Mesenchymal stem cell (in vitro differentiated cells and primary cell): ENCODE measurements around the gene SESN1.

Experiments
- DNase-seq: peaks from one replicate; pipeline ENCODE4 v3.0.0-alpha.2; 2013
- H2AFZ ChIP-seq: one replicate; pipeline ENCODE4 v1.6.1; 2013; ENCODE audit warnings: low read depth, mild to moderate bottlenecking, control low read depth, inconsistent platforms, low read length, moderate library complexity
- H2AK5ac ChIP-seq: 2 replicates; pipeline ENCODE4 v1.6.1; 2013; ENCODE audit warnings: low read length, moderate library complexity, mild to moderate bottlenecking, inconsistent platforms; ENCODE audit not compliant: severe bottlenecking
- H2BK120ac ChIP-seq: one replicate; pipeline ENCODE4 v1.6.1; 2013; ENCODE audit warnings: low read depth, mild to moderate bottlenecking, inconsistent platforms, low read length, moderate library complexity
- H2BK12ac ChIP-seq, 2 experiments: one replicate each; pipeline ENCODE4 v1.6.1; 2013; ENCODE audit warnings: inconsistent platforms in 2 of 2, low read length in 2 of 2, mild to moderate bottlenecking in 2 of 2, moderate library complexity in 2 of 2, control low read depth in 1 of 2
- H2BK15ac ChIP-seq: one replicate; pipeline ENCODE4 v1.6.1; 2013; ENCODE audit warnings: mild to moderate bottlenecking, low read depth, inconsistent platforms; ENCODE audit not compliant: poor library complexity, severe bottlenecking
- H2BK5ac ChIP-seq: 2 replicates; pipeline ENCODE4 v1.6.1; 2013; ENCODE audit warnings: low read depth, mild to moderate bottlenecking, low read length, control low read depth, inconsistent platforms; ENCODE audit not compliant: poor library complexity, severe bottlenecking
- H3K14ac ChIP-seq, 2 experiments: one replicate each; pipeline ENCODE4 v1.6.1; 2013; ENCODE audit warnings: inconsistent platforms in 2 of 2, low read length in 2 of 2, control low read depth in 1 of 2, mild to moderate bottlenecking in 1 of 2, moderate library complexity in 1 of 2
- H3K18ac ChIP-seq, 2 experiments: one replicate each; pipeline ENCODE4 v1.6.1; 2013; ENCODE audit warnings: inconsistent platforms in 2 of 2, low read length in 2 of 2, control low read depth in 1 of 2, low read depth in 1 of 2, mild to moderate bottlenecking in 1 of 2
- H3K23ac ChIP-seq, 2 experiments: one replicate each; pipeline ENCODE4 v1.6.1; 2013; ENCODE audit warnings: inconsistent platforms in 2 of 2, low read length in 2 of 2, mild to moderate bottlenecking in 2 of 2, moderate library complexity in 2 of 2, control low read depth in 1 of 2
- H3K27ac ChIP-seq: 2 replicates; pipeline ENCODE4 v1.5.1; 2013; ENCODE audit warnings: mild to moderate bottlenecking, moderate library complexity, low read length, control low read depth, inconsistent platforms; ENCODE audit not compliant: poor library complexity, severe bottlenecking
- H3K27me3 ChIP-seq, 2 experiments: 2 replicates each; pipeline versions ENCODE4 v1.6.1 to v1.7.0; 2013; ENCODE audit warnings: low read length in 2 of 2, mild to moderate bottlenecking in 2 of 2, moderate library complexity in 2 of 2, control low read depth in 1 of 2, inconsistent platforms in 1 of 2; ENCODE audit not compliant: control insufficient read depth in 1 of 2, insufficient read depth in 1 of 2
- H3K36me3 ChIP-seq, 2 experiments: 2 replicates each; pipeline versions ENCODE4 v1.6.1 to v1.7.0; 2013; ENCODE audit warnings: low read length in 2 of 2, control low read depth in 1 of 2, inconsistent platforms in 1 of 2, low read depth in 1 of 2, mild to moderate bottlenecking in 1 of 2; ENCODE audit not compliant: insufficient read depth in 2 of 2, control insufficient read depth in 1 of 2
- H3K4ac ChIP-seq, 2 experiments: one replicate each; pipeline ENCODE4 v1.6.1; 2013; ENCODE audit warnings: inconsistent platforms in 2 of 2, low read length in 2 of 2, mild to moderate bottlenecking in 2 of 2, moderate library complexity in 2 of 2, control low read depth in 1 of 2, low read depth in 1 of 2
- H3K4me1 ChIP-seq: 2 replicates; pipeline ENCODE4 v1.6.1; 2013; ENCODE audit warnings: low read depth, low read length, control low read depth; ENCODE audit not compliant: control insufficient read depth, insufficient read depth
- H3K4me2 ChIP-seq: 2 replicates; pipeline ENCODE4 v1.6.1; 2013; ENCODE audit warnings: low read length, mild to moderate bottlenecking, inconsistent platforms; ENCODE audit not compliant: poor library complexity, severe bottlenecking
- H3K4me3 ChIP-seq, 2 experiments: 2 replicates each; pipeline versions ENCODE4 v1.5.1 to v1.7.0; 2013; ENCODE audit warnings: low read length in 2 of 2, mild to moderate bottlenecking in 2 of 2, control low read depth in 1 of 2, low read depth in 1 of 2; ENCODE audit not compliant: insufficient read depth in 1 of 2
- H3K79me1 ChIP-seq: replicated peaks from 2 replicates; pipeline ENCODE4 v1.6.1; 2013; ENCODE audit warnings: mild to moderate bottlenecking, control low read depth, low read length, inconsistent platforms; ENCODE audit not compliant: poor library complexity, severe bottlenecking
- H3K9ac ChIP-seq: 2 replicates; pipeline ENCODE4 v1.7.0; 2013; ENCODE audit warnings: mild to moderate bottlenecking, low read length, moderate library complexity
- H3K9me3 ChIP-seq: 2 replicates; pipeline ENCODE4 v1.7.0; 2013; ENCODE audit warnings: mild to moderate bottlenecking, low read length; ENCODE audit not compliant: control insufficient read depth
- H4K8ac ChIP-seq: one replicate; pipeline ENCODE4 v1.6.1; 2013; ENCODE audit warnings: inconsistent platforms, mild to moderate bottlenecking, low read length, moderate library complexity
- H4K91ac ChIP-seq: one replicate; pipeline ENCODE4 v1.6.1; 2013; ENCODE audit warnings: mild to moderate bottlenecking, low read length, inconsistent platforms
- WGBS: methylation state at CpG from one replicate; pipeline ENCODE4 v1.1.7; 2013; ENCODE audit warnings: mixed read lengths; 5-methylcytosine and 5-hydroxymethylcytosine counted together

SESN1 gene

DNA sequence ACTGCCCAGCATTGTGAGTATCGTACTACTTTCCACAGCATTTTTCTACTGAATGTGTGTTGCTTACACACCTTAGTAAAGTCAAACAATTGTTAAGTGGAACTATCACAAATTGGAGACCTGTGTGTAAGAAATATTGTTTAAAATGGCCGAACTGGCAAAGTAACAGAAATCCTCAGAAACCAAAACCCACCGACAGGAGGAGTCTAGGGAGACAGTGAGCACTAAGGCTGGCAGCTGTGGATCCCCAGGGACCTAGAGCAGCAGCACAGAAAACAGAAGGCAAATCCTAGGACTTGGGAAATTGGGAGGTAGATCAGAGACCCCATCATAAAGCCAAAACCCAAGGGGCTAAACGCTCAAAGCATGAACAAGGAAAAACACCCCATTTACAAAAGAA is 69.9 kb downstream of the SESN1 start:
- no peak overlapping the region for H2BK120ac ChIP-seq
- H3K36me3 ChIP-seq = no peaks in the 10 kb centered on the region
- H4K91ac ChIP-seq = no peak overlapping the region
- no peak overlapping the region for H2BK5ac ChIP-seq
- no peak overlapping the region for H4K8ac ChIP-seq
- peaks cover 5% of the 10 kb centered on the region for H3K79me1 ChIP-seq
- no peak overlapping the region for H3K4ac ChIP-seq
- no peak overlapping the region for H2BK12ac ChIP-seq
- H2AFZ ChIP-seq = no peak overlapping the region
- no peak overlapping the region for H3K27ac ChIP-seq
- no peaks in the 10 kb centered on the region for H3K27me3 ChIP-seq
- no peak overlapping the region for H2BK15ac ChIP-seq
- H3K18ac ChIP-seq = no peak overlapping the region
- no peak overlapping the region for H3K23ac ChIP-seq
- no peaks in the 10 kb centered on the region for H3K4me1 ChIP-seq
- peak; percentile 32 for DNase-seq
- no peaks in the 10 kb centered on the region for H3K9me3 ChIP-seq
- no peak overlapping the region for H2AK5ac ChIP-seq
- H3K4me2 ChIP-seq = no peak overlapping the region
- H3K4me3 ChIP-seq = no peak overlapping the region
- WGBS = 70% methylated on average over 2 of the region's 4 CpGs
- no peak overlapping the region for H3K9ac ChIP-seq
- H3K14ac ChIP-seq = no peak overlapping the region

DNA sequence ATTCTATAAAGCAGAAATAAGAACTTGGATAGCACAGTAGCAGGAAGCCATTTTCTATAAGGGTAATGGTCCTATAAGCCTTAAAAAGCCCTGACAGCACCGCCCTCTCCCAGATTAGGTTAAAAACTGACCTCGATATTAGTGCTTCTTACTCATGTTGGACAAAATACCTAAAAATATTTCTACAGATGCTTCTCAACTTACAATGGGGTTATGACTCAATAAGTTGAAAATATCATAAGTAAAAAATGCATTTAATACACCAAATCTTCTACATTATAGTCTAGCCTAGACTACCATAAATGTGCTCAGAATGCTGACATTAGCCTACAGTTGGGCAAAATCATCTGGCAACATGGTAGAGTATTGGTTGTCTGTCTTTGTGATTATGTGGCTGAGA is 70.3 kb downstream of the SESN1 start:
- Histone ChIP-seq H3K14ac (no peak overlapping the region), H3K9me3 (no peaks in the 10 kb centered on the region), H3K27me3 (no peaks in the 10 kb centered on the region), H3K27ac (no peak overlapping the region), H3K23ac (no peak overlapping the region), H3K9ac (no peak overlapping the region), H3K79me1 (peaks cover 5% of the 10 kb centered on the region), H2AK5ac (no peak overlapping the region), H2AFZ (no peak overlapping the region), H2BK12ac (no peak overlapping the region), H4K8ac (no peak overlapping the region), H3K4me1 (no peaks in the 10 kb centered on the region), H3K36me3 (no peaks in the 10 kb centered on the region), H4K91ac (no peak overlapping the region), H2BK5ac (no peak overlapping the region), H3K4ac (no peak overlapping the region), H3K4me3 (no peak overlapping the region), H2BK15ac (no peak overlapping the region), H3K4me2 (no peak overlapping the region), H2BK120ac (no peak overlapping the region), H3K18ac (no peak overlapping the region)
- DNase-seq = no peak
- WGBS = 80% methylated on average over 1 of the region's 2 CpGs

DNA sequence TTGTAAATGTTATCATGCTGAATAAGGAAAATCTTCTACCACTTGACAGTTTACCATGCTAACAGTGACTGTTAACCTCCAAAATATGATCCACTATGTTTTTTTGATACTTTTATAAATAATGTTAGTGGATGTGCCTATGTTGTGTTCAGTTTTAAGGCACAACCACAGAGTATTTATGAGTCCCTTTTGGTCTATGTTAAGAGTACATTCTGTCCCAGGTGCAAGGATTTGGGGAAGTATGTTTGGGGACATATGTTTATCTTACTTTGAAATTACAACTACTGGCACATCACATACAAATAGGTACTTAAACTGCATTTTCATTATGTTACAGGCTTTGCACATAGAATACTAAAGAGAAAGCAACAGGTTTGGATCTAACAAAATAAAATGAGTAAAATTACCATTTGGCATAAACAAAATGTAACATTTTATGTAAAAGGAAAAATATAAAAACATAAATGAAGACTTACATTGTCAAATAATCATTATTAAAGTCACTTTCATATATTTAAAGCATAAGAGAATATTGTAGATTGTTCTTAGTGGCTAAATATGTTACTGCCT is 71.2 kb downstream of the SESN1 start:
- DNase-seq = no peak
- Histone ChIP-seq H4K8ac (no peak overlapping the region), H4K91ac (no peak overlapping the region), H3K4me3 (no peak overlapping the region), H3K36me3 (no peaks in the 10 kb centered on the region), H3K4me2 (no peak overlapping the region), H3K23ac (no peak overlapping the region), H3K79me1 (peaks cover 5% of the 10 kb centered on the region), H3K4ac (no peak overlapping the region), H3K4me1 (no peaks in the 10 kb centered on the region), H2BK5ac (no peak overlapping the region), H2AK5ac (no peak overlapping the region), H3K14ac (no peak overlapping the region), H3K9ac (no peak overlapping the region), H2BK15ac (no peak overlapping the region), H2BK12ac (no peak overlapping the region), H3K27me3 (no peaks in the 10 kb centered on the region), H3K18ac (no peak overlapping the region), H3K27ac (no peak overlapping the region), H2AFZ (no peak overlapping the region), H3K9me3 (no peaks in the 10 kb centered on the region), H2BK120ac (no peak overlapping the region)

DNA sequence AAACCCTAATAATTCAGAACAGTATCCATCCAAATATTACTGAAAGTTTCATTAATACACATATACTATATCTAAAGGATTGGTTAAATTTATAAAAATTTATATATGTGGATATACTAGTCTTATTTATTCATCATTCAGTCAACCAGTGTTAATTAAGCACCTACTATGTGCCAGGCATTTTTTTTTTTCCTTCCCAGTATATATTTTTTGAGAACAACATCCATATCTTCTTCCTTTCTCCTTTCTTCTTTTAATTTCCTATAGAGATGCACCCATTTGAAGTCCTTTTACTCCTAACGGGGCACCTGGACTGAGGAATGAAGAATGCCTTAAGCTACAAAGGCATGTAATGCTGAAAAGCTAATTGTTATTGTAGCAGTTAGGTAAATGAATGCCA is 72.8 kb downstream of the SESN1 start:
- Histone ChIP-seq H4K91ac (no peak overlapping the region), H3K14ac (no peak overlapping the region), H3K18ac (no peak overlapping the region), H2BK12ac (no peak overlapping the region), H3K27me3 (no peaks in the 10 kb centered on the region), H2BK5ac (no peak overlapping the region), H4K8ac (no peak overlapping the region), H3K4me3 (no peak overlapping the region), H3K9me3 (no peaks in the 10 kb centered on the region), H3K4me1 (no peaks in the 10 kb centered on the region), H2AK5ac (no peak overlapping the region), H2AFZ (no peak overlapping the region), H3K27ac (no peak overlapping the region), H3K9ac (no peak overlapping the region), H3K79me1 (peaks cover 5% of the 10 kb centered on the region), H3K4me2 (no peak overlapping the region), H3K36me3 (no peaks in the 10 kb centered on the region), H2BK120ac (no peak overlapping the region), H3K23ac (no peak overlapping the region), H2BK15ac (no peak overlapping the region), H3K4ac (no peak overlapping the region)
- no peak for DNase-seq
- WGBS = 88% methylated on average over 1 of the region's 1 CpG
